ENCODE data around the gene CXorf58. TPM values are rescaled to one million over a fixed set of nuclear protein-coding genes. Genes with fewer than 3 reads are reported as not detected.

CXorf58 gene
- total and polyA plus RNA-seq, 2 of the 13 experiments (the other 11 are each of a cell fraction or from before 2014, with no cell fraction given) = not detected

- 0 out of 5 replicates have a peak, but pooled peaks cover 0 to 3% of the 10 kb centered on the region in 2 experiments for H3K36me3 ChIP-seq (replicated peaks in 1 of 2; ENCODE audit: control insufficient read depth in 1 of 2, insufficient read depth in 2 of 2, low read length in 2 of 2)
- H3K4me3 ChIP-seq (replicated peaks in 1 of 3; ENCODE audit: insufficient read depth in 1 of 3, low read depth in 2 of 3, low read length in 3 of 3) = no peak overlapping the region
- no TSS peak for BruUV-seq (replicated peaks)
- no peaks in the 10 kb centered on the region for H3K9me3 ChIP-seq (ENCODE audit: low read length)
- H3K27me3 ChIP-seq (ENCODE audit: control insufficient read depth in 1 of 2, insufficient read depth in 2 of 2, low read length in 2 of 2) = no peaks in the 10 kb centered on the region
- H3K27ac ChIP-seq (ENCODE audit: extremely low read length, insufficient read depth, low read length) = no peak overlapping the region
- DNase-seq (ENCODE audit: low spot score) = no peak
- TF ChIP-seq ZNF652 (CRISPR knock-in tag; IDR thresholded peaks at IDR 0.05; ENCODE audit: borderline replicate concordance, low read depth) (no peak), NFE2 (CRISPR knock-in tag; IDR thresholded peaks at IDR 0.05) (no peak), FOXC1 (CRISPR knock-in tag; IDR thresholded peaks at IDR 0.05; ENCODE audit: borderline replicate concordance) (no peak), PHF21A (CRISPR knock-in tag; IDR thresholded peaks at IDR 0.05) (no peak), ZNF672 (CRISPR knock-in tag; IDR thresholded peaks at IDR 0.05) (no peak), HNRNPLL (IDR thresholded peaks at IDR 0.05; ENCODE audit: low read depth, low read length, poor library complexity, severe bottlenecking) (no peak), ZNF256 (CRISPR knock-in tag; conservative IDR thresholded peaks at IDR 0.05) (no peak), RAD21 (CRISPR knock-in tag; IDR thresholded peaks at IDR 0.05) (no peak), ZSCAN5A (CRISPR knock-in tag; IDR thresholded peaks at IDR 0.05; ENCODE audit: borderline replicate concordance) (no peak), ZBTB26 (CRISPR knock-in tag; IDR thresholded peaks at IDR 0.05; ENCODE audit: borderline replicate concordance) (no peak), SPEN (CRISPR knock-in tag; IDR thresholded peaks at IDR 0.05; ENCODE audit: low read depth) (no peak), ZFX (CRISPR knock-in tag; IDR thresholded peaks at IDR 0.05; ENCODE audit: low read depth) (no peak), ZBTB10 (CRISPR knock-in tag; IDR thresholded peaks at IDR 0.05; ENCODE audit: borderline replicate concordance) (no peak)
- intact Hi-C loops (cut with micrococcal nuclease; ENCODE audit: unreplicated experiment) (no loop called here), in situ Hi-C loops (cut with HindIII; ENCODE audit: extremely low pct_ligation_motif_present, low pct_unique_long_range_greater_than_20kb) (no loop called here)
- 95% methylated on average over 2 of the region's 2 CpGs for WGBS (ENCODE audit: low lambda C conversion rate)
- H3K4me1 ChIP-seq (ENCODE audit: insufficient read depth, low read length) = no peaks in the 10 kb centered on the region
- ATAC-seq = no peak
- H3K79me2 ChIP-seq (ENCODE audit: insufficient read depth, low read length) = no peaks in the 10 kb centered on the region
- ChIA-PET CTCF (ENCODE audit: low intra/inter-chr PET ratio, low total read pairs) (no interaction called here), POLR2A (no interaction called here)
- H2AFZ ChIP-seq (ENCODE audit: low read length) = no peak overlapping the region
- H3K9ac ChIP-seq (ENCODE audit: insufficient read depth, low read depth, low read length) = no peak overlapping the region
- no peaks in the 10 kb centered on the region for H4K20me1 ChIP-seq (ENCODE audit: insufficient read depth, low read length)
- FAIRE-seq = no peak
- no peak overlapping the region for H3K4me2 ChIP-seq (ENCODE audit: low read depth, low read length)
These were observed 73.9 kb downstream of the CXorf58 start for GRCh38 chrX:23981711-23982110.
